Activated T-helper 2 cell treated with anti-CD3 and anti-CD28 coated beads, Interferon-gamma antibody, Interleukin-2, Interleukin-4, amounts not matched to agents 10 μg/mL and 5 μg/mL and 100 μg/mL, durations not matched to agents 14 hours and 24 hours and 36 hours (primary cell): ENCODE results near the gene GCSAM. TPM values are rescaled to one million over a fixed set of nuclear protein-coding genes. Genes with fewer than 3 reads are reported as not detected.

Experiments
- DNase-seq: peaks from one replicate; pipeline ENCODE4 v3.0.0; 2021; ENCODE audit warnings: low spot score
- H3K27ac Mint-ChIP-seq: one replicate; pipeline ENCODE4 v1.8.0; 2021; ENCODE audit warnings: mixed read lengths
- H3K27me3 Mint-ChIP-seq: one replicate; pipeline ENCODE4 v1.8.0; 2021; ENCODE audit warnings: low read depth, mixed read lengths
- H3K36me3 Mint-ChIP-seq: one replicate; pipeline ENCODE4 v1.8.0; 2021; ENCODE audit warnings: low read depth, mixed read lengths
- H3K4me1 Mint-ChIP-seq: one replicate; pipeline ENCODE4 v1.8.0; 2021; ENCODE audit warnings: low read depth, mixed read lengths
- H3K4me3 Mint-ChIP-seq: one replicate; pipeline ENCODE4 v1.8.0; 2021; ENCODE audit warnings: low read depth, mild to moderate bottlenecking, moderate library complexity, mixed read lengths
- H3K9me3 Mint-ChIP-seq: one replicate; pipeline ENCODE4 v1.8.0; 2021; ENCODE audit warnings: mixed read lengths
- intact Hi-C: fragments of 100-400 bp; cut with micrococcal nuclease; formaldehyde crosslinking; loops from one replicate; pipeline ENCODE4 v1.15.1; 2023
- total RNA-seq: library from RNA; stranded (reverse); gene quantifications from 2 replicates; pipeline ENCODE4 v1.2.3, GENCODE V29; 2022

Gene GCSAM
- total RNA-seq, 1 donor from 2014 or later = 1.6 TPM

GRCh38 chr3:112115161-112115739 is 17.8 kb downstream of the GCSAM start:
- Mint-ChIP-seq H3K9me3 (no peaks in the 10 kb centered on the region), H3K27ac (no peak overlapping the region), H3K27me3 (no peaks in the 10 kb centered on the region), H3K4me3 (no peak overlapping the region), H3K36me3 (peaks cover 36% of the 10 kb centered on the region), H3K4me1 (peaks cover 22% of the 10 kb centered on the region)
- no peak for DNase-seq
- intact Hi-C loops = no loop called here

GRCh38 chr3:112114576-112115160 is 18.4 kb downstream of the GCSAM start:
- intact Hi-C loops = loop anchor here (5.0 kb wide), 2 partner anchors 178 to 403 kb away; partner anchors contain the start of gene SLC9C1
- H3K4me1 Mint-ChIP-seq = peaks cover 16% of the 10 kb centered on the region
- H3K27me3 Mint-ChIP-seq = no peaks in the 10 kb centered on the region
- H3K36me3 Mint-ChIP-seq = peaks cover 38% of the 10 kb centered on the region
- H3K27ac Mint-ChIP-seq = no peak overlapping the region
- no peak for DNase-seq
- H3K4me3 Mint-ChIP-seq = no peak overlapping the region
- H3K9me3 Mint-ChIP-seq = no peaks in the 10 kb centered on the region

GRCh38 chr3:112111785-112112402 is 21.2 kb downstream of the GCSAM start:
- intact Hi-C loops = loop anchor here (2.0 to 5.0 kb wide), 3 partner anchors 180 to 405 kb away; partner anchors contain the start of gene SLC9C1
- no peaks in the 10 kb centered on the region for H3K9me3 Mint-ChIP-seq
- H3K27me3 Mint-ChIP-seq = no peaks in the 10 kb centered on the region
- H3K4me3 Mint-ChIP-seq = no peak overlapping the region
- no peak overlapping the region for H3K27ac Mint-ChIP-seq
- peaks cover 10% of the 10 kb centered on the region for H3K4me1 Mint-ChIP-seq
- H3K36me3 Mint-ChIP-seq = peaks cover 23% of the 10 kb centered on the region
- DNase-seq = peak; percentile 53

- Mint-ChIP-seq H3K4me3 (no peak overlapping the region), H3K27me3 (no peaks in the 10 kb centered on the region), H3K27ac (no peak overlapping the region), H3K4me1 (peaks cover 9% of the 10 kb centered on the region), H3K36me3 (peaks cover 20% of the 10 kb centered on the region), H3K9me3 (no peaks in the 10 kb centered on the region)
- DNase-seq = no peak
- intact Hi-C loops = no loop called here
These were observed 23.7 kb downstream of the GCSAM start for GRCh38 chr3:112109322-112109721.

GRCh38 chr3:112104774-112105173 is 28.3 kb downstream of the GCSAM start:
- Mint-ChIP-seq H3K9me3 (no peaks in the 10 kb centered on the region), H3K27me3 (no peaks in the 10 kb centered on the region), H3K4me3 (no peak overlapping the region), H3K36me3 (peaks cover 12% of the 10 kb centered on the region), H3K27ac (no peak overlapping the region), H3K4me1 (no peaks in the 10 kb centered on the region)
- intact Hi-C loops = no loop called here
- DNase-seq = no peak

GRCh38 chr3:112101916-112102315 is 31.1 kb downstream of the GCSAM start:
- no peaks in the 10 kb centered on the region for H3K9me3 Mint-ChIP-seq
- no peak for DNase-seq
- peaks cover 16% of the 10 kb centered on the region for H3K36me3 Mint-ChIP-seq
- no peaks in the 10 kb centered on the region for H3K27me3 Mint-ChIP-seq
- peaks cover 17% of the 10 kb centered on the region for H3K4me1 Mint-ChIP-seq
- intact Hi-C loops = no loop called here
- no peak overlapping the region for H3K27ac Mint-ChIP-seq
- H3K4me3 Mint-ChIP-seq = no peak overlapping the region

- H3K9me3 Mint-ChIP-seq = no peaks in the 10 kb centered on the region
- H3K4me1 Mint-ChIP-seq = peaks cover 32% of the 10 kb centered on the region
- H3K4me3 Mint-ChIP-seq = no peak overlapping the region
- H3K27ac Mint-ChIP-seq = peak overlapping the region; percentile 20
- intact Hi-C loops = no loop called here
- no peak for DNase-seq
- no peaks in the 10 kb centered on the region for H3K27me3 Mint-ChIP-seq
- peaks cover 25% of the 10 kb centered on the region for H3K36me3 Mint-ChIP-seq
These were observed 35.7 kb downstream of the GCSAM start for GRCh38 chr3:112097378-112097777.

- peaks cover 25% of the 10 kb centered on the region for H3K36me3 Mint-ChIP-seq
- intact Hi-C loops = no loop called here
- H3K4me1 Mint-ChIP-seq = peaks cover 36% of the 10 kb centered on the region
- no peak for DNase-seq
- H3K27ac Mint-ChIP-seq = no peak overlapping the region
- no peaks in the 10 kb centered on the region for H3K27me3 Mint-ChIP-seq
- no peaks in the 10 kb centered on the region for H3K9me3 Mint-ChIP-seq
- no peak overlapping the region for H3K4me3 Mint-ChIP-seq
These were observed 36.9 kb downstream of the GCSAM start for GRCh38 chr3:112096176-112096575.

GRCh38 chr3:112095731-112096130 is 37.3 kb downstream of the GCSAM start:
- Mint-ChIP-seq H3K4me3 (no peak overlapping the region), H3K4me1 (peaks cover 38% of the 10 kb centered on the region), H3K27me3 (no peaks in the 10 kb centered on the region), H3K9me3 (no peaks in the 10 kb centered on the region), H3K27ac (no peak overlapping the region), H3K36me3 (peaks cover 25% of the 10 kb centered on the region)
- no peak for DNase-seq
- intact Hi-C loops = no loop called here

GRCh38 chr3:112093180-112093522 is 39.9 kb downstream of the GCSAM start:
- H3K4me1 Mint-ChIP-seq = peaks cover 46% of the 10 kb centered on the region
- H3K9me3 Mint-ChIP-seq = no peaks in the 10 kb centered on the region
- intact Hi-C loops = no loop called here
- H3K27me3 Mint-ChIP-seq = no peaks in the 10 kb centered on the region
- DNase-seq = no peak
- H3K27ac Mint-ChIP-seq = peak overlapping the region; percentile 19
- H3K36me3 Mint-ChIP-seq = peaks cover 21% of the 10 kb centered on the region
- no peak overlapping the region for H3K4me3 Mint-ChIP-seq

GRCh38 chr3:112092496-112093179 is 40.4 kb downstream of the GCSAM start:
- DNase-seq = no peak
- Mint-ChIP-seq H3K9me3 (no peaks in the 10 kb centered on the region), H3K27ac (peak overlapping the region; percentile 19), H3K36me3 (peaks cover 22% of the 10 kb centered on the region), H3K27me3 (no peaks in the 10 kb centered on the region), H3K4me1 (peaks cover 46% of the 10 kb centered on the region), H3K4me3 (no peak overlapping the region)
- intact Hi-C loops = no loop called here

- no peak for DNase-seq
- peaks cover 51% of the 10 kb centered on the region for H3K4me1 Mint-ChIP-seq
- H3K27me3 Mint-ChIP-seq = peaks cover 2% of the 10 kb centered on the region
- no peak overlapping the region for H3K27ac Mint-ChIP-seq
- no peaks in the 10 kb centered on the region for H3K9me3 Mint-ChIP-seq
- no peak overlapping the region for H3K4me3 Mint-ChIP-seq
- intact Hi-C loops = no loop called here
- H3K36me3 Mint-ChIP-seq = peaks cover 17% of the 10 kb centered on the region
These were observed 42.0 kb downstream of the GCSAM start for GRCh38 chr3:112090887-112091586.
